Measurements from ENCODE around the gene MYO1G. TPM values are rescaled to one million over a fixed set of nuclear protein-coding genes. Genes with fewer than 3 reads are reported as not detected.

Gene MYO1G
- total and polyA plus RNA-seq, 4 donors: 0.56 to 3.9 (median 2.1) TPM

DNA sequence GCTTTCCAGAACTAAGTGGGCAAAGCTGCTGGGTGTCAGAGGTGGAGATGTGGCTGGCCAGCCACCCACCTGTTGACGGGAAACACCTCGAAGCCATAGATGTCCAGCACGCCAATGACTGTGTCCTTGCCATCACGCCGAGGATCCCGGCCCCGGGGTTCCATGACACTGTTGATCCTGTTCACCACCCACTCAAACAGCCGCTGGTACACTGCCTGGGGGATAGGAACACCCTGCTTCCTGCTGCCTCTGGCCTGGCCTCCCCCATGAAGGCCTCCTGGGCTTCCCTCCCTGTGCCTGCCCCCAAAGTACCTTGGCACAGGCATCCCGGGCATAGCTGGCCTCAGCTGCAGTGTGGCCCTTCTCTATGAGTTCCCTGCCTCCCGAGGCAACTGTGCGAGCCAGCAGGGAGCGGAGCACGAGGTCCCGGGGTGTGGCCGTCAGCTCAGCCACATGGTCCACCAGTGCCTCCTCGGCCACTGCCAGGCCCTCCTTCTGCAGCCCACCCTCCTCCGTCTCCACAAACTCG is 8.2 kb downstream of the MYO1G start:
- Histone ChIP-seq H3K4me1 (ENCODE audit: control insufficient read depth in 4 of 4, insufficient read depth in 4 of 4, low read length in 3 of 4) (no peaks in the 10 kb centered on the region), H3K4me3 (ENCODE audit: low read depth in 1 of 3, low read length in 3 of 3) (no peak overlapping the region), H3K9ac (ENCODE audit: low read depth in 1 of 2, low read length in 2 of 2) (no peak overlapping the region), H3K9me3 (ENCODE audit: control insufficient read depth in 4 of 4, low read length in 3 of 4) (no peaks in the 10 kb centered on the region), H3K27ac (ENCODE audit: low read depth in 1 of 2, low read length in 2 of 2) (no peak overlapping the region), H3K36me3 (ENCODE audit: control insufficient read depth in 4 of 4, insufficient read depth in 3 of 4, low read depth in 1 of 4, low read length in 3 of 4) (no peaks in the 10 kb centered on the region), H3K27me3 (ENCODE audit: control insufficient read depth in 4 of 4, insufficient read depth in 4 of 4, low read length in 3 of 4) (no peaks in the 10 kb centered on the region)
- whole genome bisulfite sequencing: 94% methylated on average over 18 of the region's 18 CpGs
- TF ChIP-seq MAX (IDR thresholded peaks at IDR 0.05): no peak
- TF ChIP-seq RAD21 (IDR thresholded peaks at IDR 0.05): no peak
- no peak for TF ChIP-seq HNF4A (conservative IDR thresholded peaks at IDR 0.05)
- no peak for TF ChIP-seq RXRA (IDR thresholded peaks at IDR 0.05)
- no peak for TF ChIP-seq FOXA2 (IDR thresholded peaks at IDR 0.05)
- no peak for TF ChIP-seq TAF1 (conservative IDR thresholded peaks at IDR 0.05)
- no peak for TF ChIP-seq GABPA (IDR thresholded peaks at IDR 0.05 in 1 of 2, conservative IDR thresholded peaks at IDR 0.05 in 1 of 2)
- TF ChIP-seq NR2F2 (IDR thresholded peaks at IDR 0.05): no peak
- TF ChIP-seq EGR1 (IDR thresholded peaks at IDR 0.05; ENCODE audit: low read depth in 2 of 2): no peak
- TF ChIP-seq JUND (IDR thresholded peaks at IDR 0.05): no peak
- TF ChIP-seq, protein P1, sequence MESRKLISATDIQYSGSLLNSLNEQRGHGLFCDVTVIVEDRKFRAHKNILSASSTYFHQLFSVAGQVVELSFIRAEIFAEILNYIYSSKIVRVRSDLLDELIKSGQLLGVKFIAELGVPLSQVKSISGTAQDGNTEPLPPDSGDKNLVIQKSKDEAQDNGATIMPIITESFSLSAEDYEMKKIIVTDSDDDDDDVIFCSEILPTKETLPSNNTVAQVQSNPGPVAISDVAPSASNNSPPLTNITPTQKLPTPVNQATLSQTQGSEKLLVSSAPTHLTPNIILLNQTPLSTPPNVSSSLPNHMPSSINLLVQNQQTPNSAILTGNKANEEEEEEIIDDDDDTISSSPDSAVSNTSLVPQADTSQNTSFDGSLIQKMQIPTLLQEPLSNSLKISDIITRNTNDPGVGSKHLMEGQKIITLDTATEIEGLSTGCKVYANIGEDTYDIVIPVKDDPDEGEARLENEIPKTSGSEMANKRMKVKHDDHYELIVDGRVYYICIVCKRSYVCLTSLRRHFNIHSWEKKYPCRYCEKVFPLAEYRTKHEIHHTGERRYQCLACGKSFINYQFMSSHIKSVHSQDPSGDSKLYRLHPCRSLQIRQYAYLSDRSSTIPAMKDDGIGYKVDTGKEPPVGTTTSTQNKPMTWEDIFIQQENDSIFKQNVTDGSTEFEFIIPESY (IDR thresholded peaks at IDR 0.05): no peak
- TF ChIP-seq, protein P2, sequence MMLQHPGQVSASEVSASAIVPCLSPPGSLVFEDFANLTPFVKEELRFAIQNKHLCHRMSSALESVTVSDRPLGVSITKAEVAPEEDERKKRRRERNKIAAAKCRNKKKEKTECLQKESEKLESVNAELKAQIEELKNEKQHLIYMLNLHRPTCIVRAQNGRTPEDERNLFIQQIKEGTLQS (IDR thresholded peaks at IDR 0.05): no peak
- no peak for TF ChIP-seq YY1 (IDR thresholded peaks at IDR 0.05)
- TF ChIP-seq FOXA1 (IDR thresholded peaks at IDR 0.05): no peak
- TF ChIP-seq REST (IDR thresholded peaks at IDR 0.05): no peak
- no peak for TF ChIP-seq HNF4G (IDR thresholded peaks at IDR 0.05)
- TF ChIP-seq SP1 (IDR thresholded peaks at IDR 0.05): no peak
- TF ChIP-seq, protein P3, sequence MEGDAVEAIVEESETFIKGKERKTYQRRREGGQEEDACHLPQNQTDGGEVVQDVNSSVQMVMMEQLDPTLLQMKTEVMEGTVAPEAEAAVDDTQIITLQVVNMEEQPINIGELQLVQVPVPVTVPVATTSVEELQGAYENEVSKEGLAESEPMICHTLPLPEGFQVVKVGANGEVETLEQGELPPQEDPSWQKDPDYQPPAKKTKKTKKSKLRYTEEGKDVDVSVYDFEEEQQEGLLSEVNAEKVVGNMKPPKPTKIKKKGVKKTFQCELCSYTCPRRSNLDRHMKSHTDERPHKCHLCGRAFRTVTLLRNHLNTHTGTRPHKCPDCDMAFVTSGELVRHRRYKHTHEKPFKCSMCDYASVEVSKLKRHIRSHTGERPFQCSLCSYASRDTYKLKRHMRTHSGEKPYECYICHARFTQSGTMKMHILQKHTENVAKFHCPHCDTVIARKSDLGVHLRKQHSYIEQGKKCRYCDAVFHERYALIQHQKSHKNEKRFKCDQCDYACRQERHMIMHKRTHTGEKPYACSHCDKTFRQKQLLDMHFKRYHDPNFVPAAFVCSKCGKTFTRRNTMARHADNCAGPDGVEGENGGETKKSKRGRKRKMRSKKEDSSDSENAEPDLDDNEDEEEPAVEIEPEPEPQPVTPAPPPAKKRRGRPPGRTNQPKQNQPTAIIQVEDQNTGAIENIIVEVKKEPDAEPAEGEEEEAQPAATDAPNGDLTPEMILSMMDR (IDR thresholded peaks at IDR 0.05; ENCODE audit: low read depth, low read length, missing input control): no peak
- DNase-seq (ENCODE audit: low spot score): no peak

All from liver (tissue), 9 donors.